ENCODE measurements around the gene SLC7A11.

GRCh38 chr4:138255917-138256597 lies 13.9 kb upstream of the SLC7A11 start:
- TF ChIP-seq, protein P1, sequence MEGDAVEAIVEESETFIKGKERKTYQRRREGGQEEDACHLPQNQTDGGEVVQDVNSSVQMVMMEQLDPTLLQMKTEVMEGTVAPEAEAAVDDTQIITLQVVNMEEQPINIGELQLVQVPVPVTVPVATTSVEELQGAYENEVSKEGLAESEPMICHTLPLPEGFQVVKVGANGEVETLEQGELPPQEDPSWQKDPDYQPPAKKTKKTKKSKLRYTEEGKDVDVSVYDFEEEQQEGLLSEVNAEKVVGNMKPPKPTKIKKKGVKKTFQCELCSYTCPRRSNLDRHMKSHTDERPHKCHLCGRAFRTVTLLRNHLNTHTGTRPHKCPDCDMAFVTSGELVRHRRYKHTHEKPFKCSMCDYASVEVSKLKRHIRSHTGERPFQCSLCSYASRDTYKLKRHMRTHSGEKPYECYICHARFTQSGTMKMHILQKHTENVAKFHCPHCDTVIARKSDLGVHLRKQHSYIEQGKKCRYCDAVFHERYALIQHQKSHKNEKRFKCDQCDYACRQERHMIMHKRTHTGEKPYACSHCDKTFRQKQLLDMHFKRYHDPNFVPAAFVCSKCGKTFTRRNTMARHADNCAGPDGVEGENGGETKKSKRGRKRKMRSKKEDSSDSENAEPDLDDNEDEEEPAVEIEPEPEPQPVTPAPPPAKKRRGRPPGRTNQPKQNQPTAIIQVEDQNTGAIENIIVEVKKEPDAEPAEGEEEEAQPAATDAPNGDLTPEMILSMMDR (conservative IDR thresholded peaks at IDR 0.05 in 1 of 2, IDR thresholded peaks at IDR 0.05 in 1 of 2; ENCODE audit: low read depth in 1 of 2, low read length in 2 of 2), result no peak
- TF ChIP-seq EZH2 (IDR thresholded peaks at IDR 0.05; ENCODE audit: low read length, missing control alignments), result no peak
